HepG2 (cell line): ENCODE data around the gene LIMS2. TPM values are rescaled to one million over a fixed set of nuclear protein-coding genes. Genes with fewer than 3 reads are reported as not detected.
A peak's percentile ranks its signal among the peaks of the same experiment; 100 is the strongest.

Source experiments
- ATM ChIP-seq: fragments of 450-650 bp; IDR thresholded peaks from 2 replicates; pipeline ENCODE4 v1.7.1; 2017; ENCODE audit warnings: mild to moderate bottlenecking, borderline replicate concordance
- CCAR2 ChIP-seq: fragments of 200-400 bp; formaldehyde crosslinking; optimal IDR thresholded peaks from 2 replicates; pipeline ENCODE3; 2018; ENCODE audit warnings: low read depth, mild to moderate bottlenecking, low read length, moderate library complexity
- MED8 ChIP-seq: sonication (generic); formaldehyde crosslinking; IDR thresholded peaks from 2 replicates; pipeline ENCODE4 v1.8.1; 2023; ENCODE audit warnings: mild to moderate bottlenecking, missing genetic modification reagents; ENCODE audit not compliant: insufficient replicate concordance
- TAF1 ChIP-seq: sonication (generic); formaldehyde crosslinking; IDR thresholded peaks from 2 replicates; pipeline ENCODE4 v1.4.0; 2020; ENCODE audit warnings: missing genetic modification reagents
- TBX2 ChIP-seq: sonication (generic); formaldehyde crosslinking; IDR thresholded peaks from 2 replicates; pipeline ENCODE4 v1.5.0; 2020; ENCODE audit warnings: missing genetic modification reagents, mild to moderate bottlenecking, borderline replicate concordance
- ZNF550 ChIP-seq: sonication (generic); formaldehyde crosslinking; IDR thresholded peaks from 2 replicates; pipeline ENCODE4 v1.4.0; 2020; ENCODE audit warnings: mild to moderate bottlenecking, missing genetic modification reagents, borderline replicate concordance
- ZNF605 ChIP-seq: sonication (generic); formaldehyde crosslinking; IDR thresholded peaks from 2 replicates; pipeline ENCODE4 v1.8.0; 2022; ENCODE audit warnings: mild to moderate bottlenecking, missing genetic modification reagents
- ZNF670 ChIP-seq: sonication (generic); formaldehyde crosslinking; IDR thresholded peaks from 2 replicates; pipeline ENCODE4 v1.8.0; 2022; ENCODE audit warnings: mild to moderate bottlenecking, missing genetic modification reagents, borderline replicate concordance
- ZNF674 ChIP-seq: sonication (generic); formaldehyde crosslinking; IDR thresholded peaks from 2 replicates; pipeline ENCODE4 v1.5.0; 2020; ENCODE audit warnings: low read depth, mild to moderate bottlenecking, missing genetic modification reagents
- polyA plus RNA-seq, 8 experiments: library from polyadenylated mRNA; depleted of rRNA in 3 of 8; stranded (reverse) in 7 of 8; unstranded in 1 of 8; fragments of >200 nt; fragmentation: Illumina TruSeq in 4 of 8; extraction: Trizol in 4 of 8; gene quantifications; 2 replicates each; pipeline versions ENCODE4 v1.2.1 to v1.2.3, GENCODE V29; 2011 to 2016; ENCODE audit warnings: low read depth in 4 of 8, missing spikeins in 1 of 8, mixed read lengths in 1 of 8; ENCODE audit not compliant: insufficient read depth in 1 of 8
- total RNA-seq, 5 experiments: library from RNA; depleted of rRNA; stranded (reverse); fragments of >200 nt; fragmentation: Illumina TruSeq; extraction: Trizol; gene quantifications; 2 replicates each; pipeline ENCODE4 v1.2.3, GENCODE V29; 2016; ENCODE audit warnings: low read depth in 1 of 5
- TF ChIP-seq, protein P1 (sequence below): sonication (generic); formaldehyde crosslinking; conservative IDR thresholded peaks from 2 replicates; pipeline ENCODE4 v1.5.0; 2020; ENCODE audit warnings: missing genetic modification reagents
- TF ChIP-seq, protein P2 (sequence below): IDR thresholded peaks from 2 replicates; pipeline ENCODE4 v1.6.1; 2016; ENCODE audit warnings: missing biosample characterization, missing genetic modification reagents, low read depth
- TF ChIP-seq, protein P3 (sequence below), 2 experiments: fragments of 450-650 bp in 1 of 2; sonication (generic) in 1 of 2; formaldehyde crosslinking in 1 of 2; IDR thresholded peaks; 2 replicates each; pipeline versions ENCODE4 v1.6.1 to v1.8.0; 2016 to 2022; ENCODE audit warnings: antibody characterized with exemption in 1 of 2, mild to moderate bottlenecking in 1 of 2, missing genetic modification reagents in 1 of 2
- TF ChIP-seq, protein P4 (sequence below): sonication (generic); formaldehyde crosslinking; IDR thresholded peaks from 2 replicates; pipeline ENCODE4 v1.8.1; 2022; ENCODE audit warnings: low read depth, mild to moderate bottlenecking, missing genetic modification reagents

The LIMS2 gene
- total and polyA plus RNA-seq, 2 of the 13 experiments (the other 11 are each of a cell fraction or from before 2014, with no cell fraction given): 1.0 to 1.9 TPM

DNA sequence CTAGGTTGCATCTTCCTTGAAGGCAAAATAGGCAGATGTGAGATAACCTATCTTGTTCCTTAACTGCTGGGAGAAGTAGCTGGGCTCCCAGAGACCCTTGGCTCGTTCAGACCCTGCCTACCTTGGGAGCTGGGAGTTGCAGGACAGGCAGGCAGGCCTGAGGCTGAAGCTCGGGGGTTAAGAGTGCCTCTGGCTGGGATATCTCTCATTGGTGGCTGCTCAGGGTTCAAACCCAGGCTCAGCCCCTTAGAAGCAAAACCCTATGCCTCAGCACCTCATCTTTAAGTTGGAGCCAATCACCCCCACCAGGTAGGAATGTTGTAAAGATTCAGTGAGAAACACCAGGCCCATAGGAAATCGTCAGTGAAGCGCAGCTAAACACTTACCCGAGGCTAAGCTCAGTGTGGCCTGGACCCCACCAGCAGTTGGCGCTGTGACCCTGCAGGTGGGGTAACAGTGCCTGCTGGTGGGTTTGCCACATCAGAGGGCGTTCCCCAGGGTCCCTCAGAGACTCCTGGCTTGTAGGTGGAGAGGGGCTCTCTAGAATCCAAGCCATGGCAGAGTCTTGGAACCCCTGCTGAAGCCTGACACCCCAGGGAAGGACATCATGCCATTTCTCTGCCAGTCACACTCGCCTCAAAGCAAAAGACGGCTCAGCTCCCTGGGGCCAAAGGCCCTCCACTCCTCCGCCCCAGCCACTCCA is 84.0 kb downstream of the LIMS2 start (continued):
- TF ChIP-seq, protein P1, sequence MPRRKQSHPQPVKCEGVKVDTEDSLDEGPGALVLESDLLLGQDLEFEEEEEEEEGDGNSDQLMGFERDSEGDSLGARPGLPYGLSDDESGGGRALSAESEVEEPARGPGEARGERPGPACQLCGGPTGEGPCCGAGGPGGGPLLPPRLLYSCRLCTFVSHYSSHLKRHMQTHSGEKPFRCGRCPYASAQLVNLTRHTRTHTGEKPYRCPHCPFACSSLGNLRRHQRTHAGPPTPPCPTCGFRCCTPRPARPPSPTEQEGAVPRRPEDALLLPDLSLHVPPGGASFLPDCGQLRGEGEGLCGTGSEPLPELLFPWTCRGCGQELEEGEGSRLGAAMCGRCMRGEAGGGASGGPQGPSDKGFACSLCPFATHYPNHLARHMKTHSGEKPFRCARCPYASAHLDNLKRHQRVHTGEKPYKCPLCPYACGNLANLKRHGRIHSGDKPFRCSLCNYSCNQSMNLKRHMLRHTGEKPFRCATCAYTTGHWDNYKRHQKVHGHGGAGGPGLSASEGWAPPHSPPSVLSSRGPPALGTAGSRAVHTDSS: no peak
- TF ChIP-seq, protein P2, sequence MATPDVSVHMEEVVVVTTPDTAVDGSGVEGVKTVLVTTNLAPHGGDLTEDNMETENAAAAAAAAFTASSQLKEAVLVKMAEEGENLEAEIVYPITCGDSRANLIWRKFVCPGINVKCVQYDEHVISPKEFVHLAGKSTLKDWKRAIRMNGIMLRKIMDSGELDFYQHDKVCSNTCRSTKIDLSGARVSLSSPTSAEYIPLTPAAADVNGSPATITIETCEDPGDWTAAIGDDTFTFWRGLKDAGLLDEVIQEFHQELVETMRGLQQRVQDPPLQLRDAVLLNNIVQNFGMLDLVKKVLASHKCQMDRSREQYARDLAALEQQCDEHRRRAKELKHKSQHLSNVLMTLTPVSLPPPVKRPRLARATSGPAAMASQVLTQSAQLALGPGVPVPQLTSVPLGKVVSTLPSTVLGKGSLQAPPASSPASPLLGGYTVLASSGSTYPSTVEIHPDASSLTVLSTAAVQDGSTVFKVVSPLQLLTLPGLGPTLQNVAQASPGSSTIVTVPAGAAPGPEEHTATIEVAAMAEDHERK (CRISPR knock-in tag): no peak
- TF ChIP-seq ZNF550 (CRISPR knock-in tag) (no peak), ATM (no peak), ZNF674 (CRISPR knock-in tag) (no peak), ZNF605 (0 out of 2 replicates have a peak, but pooled peaks have one; percentile 48), MED8 (CRISPR knock-in tag) (no peak), TBX2 (CRISPR knock-in tag) (no peak; the same call in 1 of the 2 replicates), TAF1 (CRISPR knock-in tag) (no peak), ZNF670 (no peak), CCAR2 (no peak)
- TF ChIP-seq, protein P3, sequence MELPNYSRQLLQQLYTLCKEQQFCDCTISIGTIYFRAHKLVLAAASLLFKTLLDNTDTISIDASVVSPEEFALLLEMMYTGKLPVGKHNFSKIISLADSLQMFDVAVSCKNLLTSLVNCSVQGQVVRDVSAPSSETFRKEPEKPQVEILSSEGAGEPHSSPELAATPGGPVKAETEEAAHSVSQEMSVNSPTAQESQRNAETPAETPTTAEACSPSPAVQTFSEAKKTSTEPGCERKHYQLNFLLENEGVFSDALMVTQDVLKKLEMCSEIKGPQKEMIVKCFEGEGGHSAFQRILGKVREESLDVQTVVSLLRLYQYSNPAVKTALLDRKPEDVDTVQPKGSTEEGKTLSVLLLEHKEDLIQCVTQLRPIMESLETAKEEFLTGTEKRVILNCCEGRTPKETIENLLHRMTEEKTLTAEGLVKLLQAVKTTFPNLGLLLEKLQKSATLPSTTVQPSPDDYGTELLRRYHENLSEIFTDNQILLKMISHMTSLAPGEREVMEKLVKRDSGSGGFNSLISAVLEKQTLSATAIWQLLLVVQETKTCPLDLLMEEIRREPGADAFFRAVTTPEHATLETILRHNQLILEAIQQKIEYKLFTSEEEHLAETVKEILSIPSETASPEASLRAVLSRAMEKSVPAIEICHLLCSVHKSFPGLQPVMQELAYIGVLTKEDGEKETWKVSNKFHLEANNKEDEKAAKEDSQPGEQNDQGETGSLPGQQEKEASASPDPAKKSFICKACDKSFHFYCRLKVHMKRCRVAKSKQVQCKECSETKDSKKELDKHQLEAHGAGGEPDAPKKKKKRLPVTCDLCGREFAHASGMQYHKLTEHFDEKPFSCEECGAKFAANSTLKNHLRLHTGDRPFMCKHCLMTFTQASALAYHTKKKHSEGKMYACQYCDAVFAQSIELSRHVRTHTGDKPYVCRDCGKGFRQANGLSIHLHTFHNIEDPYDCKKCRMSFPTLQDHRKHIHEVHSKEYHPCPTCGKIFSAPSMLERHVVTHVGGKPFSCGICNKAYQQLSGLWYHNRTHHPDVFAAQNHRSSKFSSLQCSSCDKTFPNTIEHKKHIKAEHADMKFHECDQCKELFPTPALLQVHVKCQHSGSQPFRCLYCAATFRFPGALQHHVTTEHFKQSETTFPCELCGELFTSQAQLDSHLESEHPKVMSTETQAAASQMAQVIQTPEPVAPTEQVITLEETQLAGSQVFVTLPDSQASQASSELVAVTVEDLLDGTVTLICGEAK (IDR thresholded peaks at IDR 0.05): no peak
- TF ChIP-seq, protein P3 (CRISPR knock-in tag; IDR thresholded peaks at IDR 0.05): no peak
- TF ChIP-seq, protein P4, sequence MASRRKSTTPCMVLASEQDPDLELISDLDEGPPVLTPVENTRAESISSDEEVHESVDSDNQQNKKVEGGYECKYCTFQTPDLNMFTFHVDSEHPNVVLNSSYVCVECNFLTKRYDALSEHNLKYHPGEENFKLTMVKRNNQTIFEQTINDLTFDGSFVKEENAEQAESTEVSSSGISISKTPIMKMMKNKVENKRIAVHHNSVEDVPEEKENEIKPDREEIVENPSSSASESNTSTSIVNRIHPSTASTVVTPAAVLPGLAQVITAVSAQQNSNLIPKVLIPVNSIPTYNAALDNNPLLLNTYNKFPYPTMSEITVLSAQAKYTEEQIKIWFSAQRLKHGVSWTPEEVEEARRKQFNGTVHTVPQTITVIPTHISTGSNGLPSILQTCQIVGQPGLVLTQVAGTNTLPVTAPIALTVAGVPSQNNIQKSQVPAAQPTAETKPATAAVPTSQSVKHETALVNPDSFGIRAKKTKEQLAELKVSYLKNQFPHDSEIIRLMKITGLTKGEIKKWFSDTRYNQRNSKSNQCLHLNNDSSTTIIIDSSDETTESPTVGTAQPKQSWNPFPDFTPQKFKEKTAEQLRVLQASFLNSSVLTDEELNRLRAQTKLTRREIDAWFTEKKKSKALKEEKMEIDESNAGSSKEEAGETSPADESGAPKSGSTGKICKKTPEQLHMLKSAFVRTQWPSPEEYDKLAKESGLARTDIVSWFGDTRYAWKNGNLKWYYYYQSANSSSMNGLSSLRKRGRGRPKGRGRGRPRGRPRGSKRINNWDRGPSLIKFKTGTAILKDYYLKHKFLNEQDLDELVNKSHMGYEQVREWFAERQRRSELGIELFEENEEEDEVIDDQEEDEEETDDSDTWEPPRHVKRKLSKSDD: no peak
